Gastroesophageal sphincter (tissue), 3 donors: ENCODE results near the gene ADAM12.

Experiments used
- CTCF ChIP-seq, 4 experiments: fragments of 200-600 bp in 2 of 4; fragments of 450-650 bp in 2 of 4; sonication (generic) in 1 of 4; IDR thresholded peaks; one replicate each; pipeline ENCODE4 v1.5.1; 2017 to 2019; ENCODE audit warnings: antibody characterized with exemption in 4 of 4, mild to moderate bottlenecking in 2 of 4, moderate library complexity in 2 of 4
- EP300 ChIP-seq: sonication (generic); formaldehyde crosslinking; IDR thresholded peaks from one replicate; pipeline ENCODE4 v1.6.1; 2017; ENCODE audit warnings: antibody characterized with exemption, mild to moderate bottlenecking
- POLR2A ChIP-seq, 2 donors: fragments of 450-650 bp; IDR thresholded peaks; one replicate each; pipeline ENCODE4 v1.6.1; 2017; ENCODE audit warnings: antibody characterized with exemption in 2 of 2, mild to moderate bottlenecking in 2 of 2, moderate library complexity in 1 of 2
- POLR2AphosphoS5 ChIP-seq: sonication (generic); formaldehyde crosslinking; IDR thresholded peaks from one replicate; pipeline ENCODE4 v1.6.1; 2017; ENCODE audit warnings: antibody characterized with exemption

GRCh38 chr10:126253611-126253998 lies 134.7 kb downstream of the ADAM12 start:
- TF ChIP-seq CTCF (IDR thresholded peaks at IDR 0.05) (no peak), EP300 (no peak), POLR2AphosphoS5 (no peak), POLR2A (IDR thresholded peaks at IDR 0.05) (no peak)
